BLaER1 (cell line): ENCODE measurements around the gene NAV3.

Source experiments
- H3K27ac ChIP-seq: shearing (Covaris generic); formaldehyde crosslinking; 2 replicates; pipeline ENCODE4 v1.8.1; 2022
- H3K27me3 ChIP-seq: shearing (Covaris generic); formaldehyde crosslinking; 2 replicates; pipeline ENCODE4 v1.8.1; 2022
- H3K36me3 ChIP-seq: shearing (Covaris generic); formaldehyde crosslinking; 2 replicates; pipeline ENCODE4 v1.8.1; 2022
- H3K4me1 ChIP-seq: shearing (Covaris generic); formaldehyde crosslinking; 2 replicates; pipeline ENCODE4 v1.8.1; 2022
- H3K4me2 ChIP-seq: shearing (Covaris generic); formaldehyde crosslinking; 2 replicates; pipeline ENCODE4 v1.8.1; 2022
- H3K4me3 ChIP-seq: shearing (Covaris generic); formaldehyde crosslinking; 2 replicates; pipeline ENCODE4 v1.8.1; 2022
- H3K9ac ChIP-seq: shearing (Covaris generic); formaldehyde crosslinking; 2 replicates; pipeline ENCODE4 v1.8.1; 2022
- H3K9me3 ChIP-seq: shearing (Covaris generic); formaldehyde crosslinking; 2 replicates; pipeline ENCODE4 v1.8.1; 2022
- H4K20me1 ChIP-seq: shearing (Covaris generic); formaldehyde crosslinking; 2 replicates; pipeline ENCODE4 v1.8.1; 2022
- Cebpa-rat ChIP-seq: shearing (Covaris generic); IDR thresholded peaks from 2 replicates; pipeline ENCODE4 v1.8.1; 2022

The NAV3 gene

DNA sequence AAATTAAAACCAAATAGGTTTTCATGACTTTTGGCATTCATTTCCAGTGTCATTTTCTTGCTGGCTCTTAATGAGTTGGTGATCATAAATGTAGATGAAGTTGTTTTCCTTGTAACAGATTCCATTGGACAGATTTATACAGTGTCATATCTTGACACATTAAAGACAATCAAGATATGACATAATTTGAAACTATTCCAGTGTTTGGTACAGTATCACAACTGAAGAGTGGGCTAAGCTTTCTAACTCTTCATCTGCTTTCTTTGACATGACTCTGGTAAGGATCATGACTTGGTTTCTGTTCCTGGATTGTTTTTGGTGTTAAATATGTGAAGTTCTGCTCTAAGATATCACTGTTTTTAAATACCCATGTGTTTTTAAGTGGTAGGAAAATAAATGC is 289.6 kb downstream of the NAV3 start:
- H3K27ac ChIP-seq = no peak overlapping the region
- no peaks in the 10 kb centered on the region for H3K9me3 ChIP-seq
- H3K4me2 ChIP-seq = no peak overlapping the region
- no peaks in the 10 kb centered on the region for H3K4me1 ChIP-seq
- H3K27me3 ChIP-seq = no peaks in the 10 kb centered on the region
- H4K20me1 ChIP-seq = no peaks in the 10 kb centered on the region
- H3K36me3 ChIP-seq = no peaks in the 10 kb centered on the region
- H3K4me3 ChIP-seq = no peak overlapping the region
- H3K9ac ChIP-seq = no peak overlapping the region
- no peak for TF ChIP-seq Cebpa-rat

DNA sequence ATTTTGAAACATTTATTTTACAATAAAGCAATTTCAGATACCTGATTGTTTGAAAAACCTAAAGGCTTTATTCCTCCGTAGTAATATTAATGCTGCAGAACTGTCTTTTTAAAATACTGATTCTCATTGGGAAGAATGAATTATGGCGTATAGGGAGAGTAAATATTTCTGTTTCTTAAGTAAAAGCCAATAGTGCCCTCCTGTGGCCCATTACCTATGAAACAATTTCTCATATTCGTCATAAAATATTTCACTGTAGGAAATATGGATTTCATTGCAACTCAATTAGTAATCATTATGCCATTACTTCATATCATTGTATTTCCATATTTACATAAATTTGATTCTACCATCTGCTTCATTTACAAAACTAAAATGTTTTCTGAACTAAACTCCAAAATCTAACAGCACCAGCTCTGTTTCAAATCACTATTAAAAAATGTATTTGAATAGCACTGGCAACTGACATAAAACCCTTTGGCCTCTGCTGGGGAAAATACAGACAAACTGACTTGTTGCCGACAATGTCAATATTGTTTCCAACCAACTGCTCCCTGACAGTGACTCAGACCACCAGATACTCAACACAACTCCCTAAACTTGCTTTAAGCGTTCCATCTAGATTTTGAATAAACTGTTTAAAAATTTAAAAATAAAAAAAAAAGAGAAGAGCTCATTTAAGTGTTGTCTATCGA is 290.3 kb downstream of the NAV3 start:
- Histone ChIP-seq H3K36me3 (no peaks in the 10 kb centered on the region), H3K27me3 (no peaks in the 10 kb centered on the region), H3K4me1 (no peaks in the 10 kb centered on the region), H3K27ac (no peak overlapping the region), H3K4me2 (no peak overlapping the region), H3K4me3 (no peak overlapping the region), H3K9ac (no peak overlapping the region), H4K20me1 (no peaks in the 10 kb centered on the region), H3K9me3 (no peaks in the 10 kb centered on the region)
- TF ChIP-seq Cebpa-rat = no peak

DNA sequence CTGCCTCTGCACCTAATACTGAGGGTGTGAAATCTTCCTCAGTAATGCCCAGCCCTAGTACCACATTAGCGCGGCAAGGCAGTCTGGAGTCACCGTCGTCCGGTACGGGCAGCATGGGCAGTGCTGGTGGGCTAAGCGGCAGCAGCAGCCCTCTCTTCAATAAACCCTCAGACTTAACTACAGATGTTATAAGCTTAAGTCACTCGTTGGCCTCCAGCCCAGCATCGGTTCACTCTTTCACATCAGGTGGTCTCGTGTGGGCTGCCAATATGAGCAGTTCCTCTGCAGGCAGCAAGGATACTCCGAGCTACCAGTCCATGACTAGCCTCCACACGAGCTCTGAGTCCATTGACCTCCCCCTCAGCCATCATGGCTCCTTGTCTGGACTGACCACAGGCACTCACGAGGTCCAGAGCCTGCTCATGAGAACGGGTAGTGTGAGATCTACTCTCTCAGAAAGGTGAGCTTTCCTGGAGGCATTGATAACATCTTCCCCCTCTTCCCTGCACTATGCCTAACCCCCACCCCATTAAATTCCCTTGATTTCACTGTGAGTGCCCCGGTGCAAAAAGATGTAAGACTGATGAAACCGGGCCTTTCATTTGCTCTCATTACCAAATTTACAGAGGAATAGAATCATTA is 291.4 kb downstream of the NAV3 start:
- Histone ChIP-seq H3K4me1 (no peaks in the 10 kb centered on the region), H3K27ac (no peak overlapping the region), H3K9me3 (no peaks in the 10 kb centered on the region), H3K4me3 (no peak overlapping the region), H3K36me3 (no peaks in the 10 kb centered on the region), H3K27me3 (no peaks in the 10 kb centered on the region), H4K20me1 (no peaks in the 10 kb centered on the region), H3K9ac (no peak overlapping the region), H3K4me2 (no peak overlapping the region)
- TF ChIP-seq Cebpa-rat = no peak

DNA sequence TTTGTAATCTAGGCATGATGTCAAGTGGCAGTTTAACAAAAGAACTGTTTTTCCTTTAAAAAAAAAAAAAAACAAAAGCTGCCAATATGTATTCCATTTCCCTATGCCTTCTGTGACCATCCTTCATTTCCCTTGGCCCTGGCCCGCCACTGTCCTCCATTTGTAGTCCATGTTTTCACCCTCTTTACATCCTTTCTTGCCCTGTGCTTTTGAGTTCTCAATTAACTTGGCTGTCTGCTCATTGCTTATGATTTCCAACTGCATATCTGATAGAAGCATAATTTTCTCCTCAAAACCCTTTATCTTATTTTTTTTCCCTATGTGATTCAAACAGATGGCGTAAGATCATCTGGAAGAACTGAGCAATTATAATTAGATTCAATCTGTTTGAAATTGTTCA is 297.5 kb downstream of the NAV3 start:
- Histone ChIP-seq H3K4me3 (no peak overlapping the region), H3K27me3 (no peaks in the 10 kb centered on the region), H3K9me3 (no peaks in the 10 kb centered on the region), H3K27ac (no peak overlapping the region), H3K4me1 (no peaks in the 10 kb centered on the region), H3K36me3 (no peaks in the 10 kb centered on the region), H3K4me2 (no peak overlapping the region), H4K20me1 (no peaks in the 10 kb centered on the region), H3K9ac (no peak overlapping the region)
- TF ChIP-seq Cebpa-rat = no peak

DNA sequence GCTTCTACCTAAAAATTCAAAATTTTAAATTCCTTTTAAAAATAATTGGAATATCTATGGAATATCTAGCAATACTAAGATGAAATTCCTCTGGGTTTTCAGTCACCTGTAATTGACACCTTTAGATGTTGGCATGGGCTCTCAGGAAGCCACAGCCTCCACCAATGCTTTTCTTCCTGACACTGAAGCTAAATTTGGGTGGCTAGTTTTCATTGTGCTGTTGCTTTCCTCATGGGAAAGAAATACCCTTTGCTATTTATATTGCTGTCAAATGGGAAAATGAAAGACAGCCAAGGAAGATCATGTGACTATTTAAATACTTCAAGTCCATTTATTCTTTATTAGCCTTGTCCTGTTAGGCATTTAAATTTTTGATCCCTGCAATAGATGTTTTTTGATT is 313.0 kb downstream of the NAV3 start:
- H3K9me3 ChIP-seq = no peaks in the 10 kb centered on the region
- no peak for TF ChIP-seq Cebpa-rat

DNA sequence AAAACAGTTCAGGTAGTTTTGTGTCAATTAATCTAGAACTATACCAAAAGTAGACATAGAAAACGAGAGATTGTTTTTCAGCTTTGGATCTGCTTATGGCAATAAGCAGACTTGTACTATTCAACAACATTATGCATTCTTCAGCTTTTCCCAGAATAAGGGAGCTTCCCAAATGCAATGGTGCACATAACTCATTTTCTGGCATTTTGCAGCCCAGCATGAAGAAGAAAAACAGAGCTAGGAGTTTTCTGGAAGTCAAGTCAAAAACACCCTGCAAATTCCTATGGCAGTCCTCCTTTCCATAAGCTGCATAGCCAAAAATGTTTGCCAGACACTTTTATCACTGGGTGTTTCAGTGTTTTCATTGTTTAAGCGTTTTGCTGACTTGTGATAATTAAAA is 314.7 kb downstream of the NAV3 start:
- no peak for TF ChIP-seq Cebpa-rat
- Histone ChIP-seq H3K4me3 (no peak overlapping the region), H3K4me2 (no peak overlapping the region), H3K9me3 (no peaks in the 10 kb centered on the region), H3K4me1 (no peaks in the 10 kb centered on the region), H3K9ac (no peak overlapping the region), H3K27me3 (no peaks in the 10 kb centered on the region), H3K27ac (no peak overlapping the region), H4K20me1 (no peaks in the 10 kb centered on the region), H3K36me3 (no peaks in the 10 kb centered on the region)

More for the DNA sequence above, 313.0 kb downstream of the NAV3 start:
- Histone ChIP-seq H3K4me1 (no peaks in the 10 kb centered on the region), H3K4me3 (no peak overlapping the region), H4K20me1 (no peaks in the 10 kb centered on the region), H3K27ac (no peak overlapping the region), H3K27me3 (no peaks in the 10 kb centered on the region), H3K36me3 (no peaks in the 10 kb centered on the region), H3K9ac (no peak overlapping the region), H3K4me2 (no peak overlapping the region)

DNA sequence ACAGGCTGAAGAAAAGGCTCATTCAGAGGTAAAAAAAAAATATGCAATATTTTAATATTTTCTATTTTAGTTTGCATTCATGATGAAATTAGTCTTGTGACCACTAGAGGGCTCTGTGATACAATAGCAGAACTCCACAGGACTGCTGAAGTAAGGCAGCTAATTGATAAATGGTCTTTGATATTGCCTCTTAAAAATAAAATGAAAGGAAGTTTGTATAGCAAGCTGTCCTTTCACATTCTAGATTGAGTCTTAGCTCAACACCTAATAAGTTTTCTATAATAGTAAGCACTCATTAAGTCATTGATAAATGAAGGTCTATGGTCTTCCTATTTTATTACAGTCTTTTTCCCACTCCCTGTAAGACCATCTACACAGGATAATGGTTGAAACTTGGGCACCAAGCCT is 315.7 kb downstream of the NAV3 start:
- Histone ChIP-seq H3K27me3 (no peaks in the 10 kb centered on the region), H3K36me3 (no peaks in the 10 kb centered on the region), H3K4me2 (no peak overlapping the region), H3K9ac (no peak overlapping the region), H3K27ac (no peak overlapping the region), H3K9me3 (no peaks in the 10 kb centered on the region), H3K4me3 (no peak overlapping the region), H3K4me1 (no peaks in the 10 kb centered on the region), H4K20me1 (no peaks in the 10 kb centered on the region)
- no peak for TF ChIP-seq Cebpa-rat

DNA sequence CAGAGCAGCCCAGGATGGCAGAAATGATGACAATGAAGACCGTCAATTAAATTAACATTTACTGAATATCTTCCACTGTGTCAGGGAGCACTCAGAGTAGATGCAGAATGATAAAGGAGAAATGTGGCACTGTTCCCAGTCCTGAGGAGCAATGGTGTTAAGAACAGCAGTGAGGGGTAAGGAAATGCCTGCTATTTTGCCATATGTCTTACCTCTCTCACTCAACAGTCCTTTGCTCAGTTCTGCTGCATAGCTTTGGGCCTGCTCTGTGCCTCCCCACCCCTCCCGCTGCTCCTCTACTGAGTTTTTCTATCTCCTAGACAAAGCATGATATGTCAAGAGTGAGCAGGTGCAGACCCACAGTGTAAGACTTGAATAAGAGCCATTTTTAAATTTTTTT is 318.8 kb downstream of the NAV3 start:
- no peak overlapping the region for H3K4me2 ChIP-seq
- no peaks in the 10 kb centered on the region for H4K20me1 ChIP-seq
- H3K4me3 ChIP-seq = no peak overlapping the region
- H3K36me3 ChIP-seq = no peaks in the 10 kb centered on the region
- no peak overlapping the region for H3K27ac ChIP-seq
- H3K27me3 ChIP-seq = no peaks in the 10 kb centered on the region
- no peaks in the 10 kb centered on the region for H3K9me3 ChIP-seq
- H3K9ac ChIP-seq = no peak overlapping the region
- TF ChIP-seq Cebpa-rat = no peak
- no peaks in the 10 kb centered on the region for H3K4me1 ChIP-seq

DNA sequence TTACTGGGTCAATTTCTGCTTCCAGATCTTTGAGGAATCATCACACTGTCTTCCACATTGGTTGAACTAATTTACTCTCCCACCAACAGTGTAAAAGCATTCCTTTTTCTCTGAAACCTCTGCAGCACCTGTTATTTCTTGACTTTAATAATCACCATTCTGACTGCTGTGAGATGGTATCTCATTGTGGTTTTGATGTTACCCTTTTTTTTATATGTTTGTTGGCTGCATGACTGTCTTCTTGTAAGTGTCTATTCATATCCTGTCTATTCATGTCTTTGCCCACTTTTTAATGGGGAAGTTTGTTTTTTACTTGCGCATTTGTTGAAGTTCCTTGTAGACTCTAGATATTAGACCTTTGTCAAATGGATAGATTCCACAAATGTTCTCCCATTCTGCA is 324.9 kb downstream of the NAV3 start:
- H3K9ac ChIP-seq = no peak overlapping the region
- H3K27me3 ChIP-seq = no peaks in the 10 kb centered on the region
- TF ChIP-seq Cebpa-rat = no peak
- no peak overlapping the region for H3K4me2 ChIP-seq
- H3K9me3 ChIP-seq = no peaks in the 10 kb centered on the region
- no peak overlapping the region for H3K27ac ChIP-seq
- H4K20me1 ChIP-seq = no peaks in the 10 kb centered on the region
- no peaks in the 10 kb centered on the region for H3K4me1 ChIP-seq
- H3K4me3 ChIP-seq = no peak overlapping the region
- H3K36me3 ChIP-seq = no peaks in the 10 kb centered on the region

DNA sequence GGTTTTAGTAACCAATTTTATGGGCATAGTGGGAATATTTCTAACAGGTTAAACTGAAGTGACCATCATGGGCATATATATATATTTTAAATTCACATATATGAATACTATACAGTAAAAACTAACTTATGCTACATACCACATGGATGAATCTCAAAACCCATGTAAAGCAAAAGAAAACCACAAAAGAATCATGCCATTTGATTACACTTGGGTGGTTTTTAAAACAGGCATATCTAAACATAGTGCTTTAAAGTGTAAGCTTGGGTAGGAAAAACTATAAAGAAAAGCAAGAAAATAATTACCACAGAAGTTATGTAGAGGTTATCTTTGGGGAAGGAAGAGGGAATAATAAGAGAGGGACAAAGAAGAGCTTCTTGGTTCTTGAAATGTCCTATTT is 326.1 kb downstream of the NAV3 start:
- Histone ChIP-seq H3K9me3 (no peaks in the 10 kb centered on the region), H3K27ac (no peak overlapping the region), H3K9ac (no peak overlapping the region), H3K4me3 (no peak overlapping the region), H3K4me1 (no peaks in the 10 kb centered on the region), H3K27me3 (no peaks in the 10 kb centered on the region), H3K4me2 (no peak overlapping the region), H3K36me3 (no peaks in the 10 kb centered on the region), H4K20me1 (no peaks in the 10 kb centered on the region)
- TF ChIP-seq Cebpa-rat = no peak
